ENCODE data around the gene PEX16.

The PEX16 gene

DNA sequence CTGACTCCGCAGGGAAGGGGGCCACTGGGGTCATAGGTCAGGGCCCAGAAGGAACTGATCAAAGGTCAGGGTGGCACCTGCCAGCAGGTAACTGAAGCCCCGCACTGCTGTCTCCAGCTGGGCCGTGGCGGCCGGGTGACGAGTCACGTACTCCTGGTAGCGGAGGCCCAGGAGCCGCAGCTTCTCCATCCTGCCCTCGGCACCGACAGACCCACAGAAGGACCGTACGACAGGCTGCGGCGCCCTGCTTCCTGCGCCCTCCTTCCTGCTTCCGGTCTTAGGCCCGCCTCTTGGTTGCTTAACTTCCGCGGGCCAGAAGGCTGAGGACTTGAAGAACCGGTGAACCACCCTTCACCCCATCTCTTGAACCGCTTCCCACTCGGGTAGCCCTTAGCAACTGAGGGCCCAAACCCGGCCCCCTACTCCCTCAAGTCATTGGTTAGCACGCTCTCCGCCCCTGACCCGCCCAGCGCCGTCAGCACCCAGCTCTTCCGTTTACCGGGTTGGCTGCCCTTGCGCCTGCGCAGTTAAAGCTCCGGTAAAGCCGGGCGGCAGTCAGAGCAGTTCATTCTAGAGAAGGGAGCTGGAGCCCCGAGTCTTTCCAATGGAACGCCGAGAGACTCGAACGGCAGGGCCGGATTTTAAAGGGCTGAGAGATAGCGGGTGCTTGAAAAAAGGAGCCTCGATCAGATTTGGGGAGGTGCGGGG is at the start of gene PEX16:
PEX16 (minus strand) TSS at position 255 of the 708 bp plus-strand sequence; CDS start at position 189, 66 bp downstream.
- peak; percentile 68 to 98 (median 95) for DNase-seq

GRCh38 chr11:45964911-45965389 is 47.3 kb upstream of the PEX16 start:
- DNase-seq, result peak in 47 of 58 donors; percentile 3 to 77 (median 39)

DNA sequence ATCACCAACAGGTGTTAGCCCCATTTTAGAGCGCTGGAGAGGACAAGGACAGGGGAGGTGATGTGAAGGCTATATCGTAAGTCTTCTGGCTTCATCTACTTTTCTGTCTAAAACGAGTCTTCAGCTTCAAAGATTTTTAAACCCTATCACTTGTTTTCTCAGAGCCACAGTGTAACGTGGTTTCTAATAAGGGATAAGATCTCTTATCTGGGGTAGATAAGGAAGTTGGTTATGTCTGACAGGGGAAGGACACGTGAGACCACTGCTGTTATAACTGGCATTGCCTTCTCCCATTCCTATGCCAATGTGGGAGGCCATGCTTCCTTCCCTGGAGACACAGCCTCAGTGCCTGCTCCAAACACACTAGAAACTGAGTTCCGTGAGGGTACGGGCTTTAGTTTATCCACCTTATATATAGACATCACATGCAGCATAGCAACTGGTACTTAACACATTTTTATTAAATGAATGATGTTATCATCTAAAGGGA is 44.1 kb upstream of the PEX16 start:
- no peak for DNase-seq

- no peak for DNase-seq
Observed at GRCh38 chr11:45960387-45961095, 42.9 kb upstream of the PEX16 start.

DNA sequence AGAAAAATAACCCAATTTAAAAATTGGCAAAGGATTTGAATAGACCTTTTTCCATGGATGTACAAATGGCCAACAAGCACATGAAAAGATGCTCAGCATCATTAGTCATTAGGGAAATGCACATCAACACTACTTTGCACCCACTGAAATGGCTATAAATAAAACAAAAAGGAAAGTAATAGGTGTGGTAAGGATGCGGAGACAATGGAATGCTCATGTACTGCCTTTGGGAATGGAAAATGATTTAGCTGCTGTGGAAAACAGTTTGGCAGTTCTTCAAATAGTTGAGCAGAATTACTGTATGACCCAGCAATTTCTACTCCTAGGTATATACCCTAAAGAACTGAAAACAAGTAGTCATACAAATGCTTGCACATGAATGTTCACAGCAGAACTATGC is 42.2 kb upstream of the PEX16 start:
- DNase-seq, result no peak

DNA sequence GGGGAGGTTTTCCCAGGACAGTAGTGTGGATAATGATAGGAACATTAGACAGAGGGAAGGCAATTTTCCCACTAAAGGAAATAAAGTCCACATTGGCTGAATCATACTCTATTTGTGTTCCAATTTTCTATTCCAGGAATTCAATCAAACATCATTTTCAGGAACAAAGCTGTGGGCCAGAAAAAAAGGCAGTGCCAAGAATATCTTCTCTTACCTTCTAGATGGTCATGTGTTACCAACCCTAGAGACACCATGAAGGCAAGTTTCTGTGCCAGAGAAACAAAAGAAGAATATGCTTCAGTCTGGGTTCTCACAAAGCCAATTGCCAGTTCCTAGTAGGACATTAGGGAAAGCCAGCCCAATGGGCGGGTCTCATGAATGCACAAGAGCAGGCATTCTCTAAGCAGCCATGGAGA is 32.3 kb upstream of the PEX16 start:
- peak in 4 of 58 donors; percentile 9 to 53 (median 16) for DNase-seq

DNA sequence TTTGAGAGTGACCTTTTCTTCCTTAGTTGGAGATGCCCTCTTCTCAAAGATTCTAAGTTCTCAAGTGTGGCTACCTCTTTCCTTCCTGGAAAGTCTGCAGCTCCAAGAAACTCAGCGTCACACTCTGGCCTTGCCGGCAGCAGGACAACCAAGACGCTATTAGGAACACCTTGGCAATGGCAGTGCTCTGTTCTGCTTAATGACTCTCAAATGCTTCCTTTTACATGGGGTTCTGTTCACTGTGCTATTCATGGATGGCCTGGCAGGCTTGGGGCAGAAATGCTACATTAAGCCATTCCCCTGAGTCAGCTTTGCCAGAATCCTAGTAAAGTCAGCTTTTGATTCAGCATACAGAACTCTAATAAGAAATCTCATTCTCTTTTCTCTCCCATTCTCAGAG is 30.7 kb upstream of the PEX16 start:
- peak in 26 of 58 donors; percentile 8 to 74 (median 44) for DNase-seq

DNA sequence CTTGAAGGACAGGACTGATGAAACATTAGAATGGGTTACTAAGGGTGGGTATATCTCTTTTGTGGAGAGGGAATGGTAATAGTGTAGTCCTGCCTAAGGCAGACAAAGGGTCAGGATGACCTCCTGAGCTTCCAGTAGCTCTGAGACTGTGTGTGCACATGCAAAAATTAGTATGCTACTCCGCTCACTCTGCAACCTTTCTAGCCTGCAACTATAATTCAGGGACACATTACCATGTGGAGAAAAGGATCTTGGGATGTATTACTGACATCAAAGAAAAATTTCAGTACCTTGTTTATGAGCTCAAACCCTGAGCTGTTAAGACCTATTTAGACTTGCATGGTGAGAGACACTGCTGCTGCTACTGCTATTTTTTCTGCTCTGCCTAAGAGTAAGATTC is 30.2 kb upstream of the PEX16 start:
- DNase-seq, result no peak

DNA sequence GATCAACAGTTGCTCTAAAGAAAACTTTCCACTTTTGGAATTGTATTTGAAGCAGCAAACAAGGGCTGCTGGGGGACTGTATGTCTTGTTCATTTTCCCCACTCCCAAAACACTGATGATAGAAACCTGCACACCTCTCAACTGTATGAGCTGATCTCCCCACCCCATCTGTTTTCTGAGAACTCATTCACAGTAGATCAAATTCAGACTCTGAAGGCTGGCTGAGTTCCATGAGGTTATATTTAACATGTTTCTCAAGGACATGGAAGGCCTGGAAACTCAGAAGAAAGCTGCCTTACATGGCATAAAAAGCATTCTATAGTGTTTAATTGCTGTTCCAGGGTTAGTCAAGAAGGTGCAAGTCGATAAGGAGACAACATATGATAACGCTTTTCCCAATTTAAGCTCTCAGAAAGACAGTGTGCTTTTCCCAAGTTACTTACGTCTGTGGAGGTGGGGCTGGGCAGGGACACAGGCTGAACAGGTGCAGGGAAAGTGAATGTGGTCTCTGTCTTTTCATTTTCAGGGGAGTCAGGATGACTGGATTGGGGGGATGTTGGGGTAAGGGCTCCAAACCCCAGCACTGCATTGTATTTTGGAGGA is 27.8 kb upstream of the PEX16 start:
- no peak for DNase-seq

DNA sequence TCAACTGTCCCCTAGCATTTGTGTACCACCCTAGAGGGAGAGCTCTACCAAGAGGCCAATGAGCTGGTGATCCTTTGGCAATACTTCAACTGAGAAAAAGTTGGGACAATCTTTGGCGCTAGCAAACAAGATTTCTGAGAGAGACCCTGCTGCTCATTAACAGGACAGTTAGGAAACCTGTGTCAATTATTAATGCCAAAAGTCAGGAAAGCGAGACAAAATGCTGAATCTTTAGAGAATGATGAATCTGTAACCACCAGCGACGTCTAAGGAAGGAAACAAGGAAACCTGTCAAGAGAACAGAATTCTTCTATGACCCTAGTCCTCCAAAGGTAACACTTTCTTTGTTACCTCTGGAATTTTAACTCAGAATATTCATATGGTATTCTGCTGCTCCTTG is 24.7 kb upstream of the PEX16 start:
- no peak for DNase-seq

GRCh38 chr11:45941285-45941684 is 23.6 kb upstream of the PEX16 start:
- no peak for DNase-seq

DNA sequence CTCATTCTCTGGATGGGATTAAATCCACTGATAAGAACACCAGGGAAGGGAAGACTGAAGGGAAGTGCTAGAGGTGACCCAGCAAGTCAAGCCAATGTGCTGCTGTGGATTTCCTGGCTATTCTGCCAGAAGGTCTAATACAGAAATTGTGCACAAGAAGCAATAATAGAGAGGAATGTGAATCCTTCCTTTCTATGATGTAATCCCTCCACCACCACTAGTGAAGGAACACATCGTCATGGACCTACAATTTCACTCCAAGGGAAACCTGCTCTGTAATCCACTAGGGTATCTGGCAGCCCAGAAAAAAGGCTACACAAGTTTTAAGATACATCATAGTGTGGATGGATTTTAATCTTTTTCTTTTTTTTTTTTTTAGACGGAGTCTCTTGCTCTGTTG is 22.2 kb upstream of the PEX16 start:
- no peak for DNase-seq

GRCh38 chr11:45937916-45938315 is 20.2 kb upstream of the PEX16 start:
- DNase-seq, result no peak

- DNase-seq, result no peak
Observed at GRCh38 chr11:45936511-45937054, 18.9 kb upstream of the PEX16 start.

GRCh38 chr11:45935349-45936064 is 17.8 kb upstream of the PEX16 start:
- no peak for DNase-seq

DNA sequence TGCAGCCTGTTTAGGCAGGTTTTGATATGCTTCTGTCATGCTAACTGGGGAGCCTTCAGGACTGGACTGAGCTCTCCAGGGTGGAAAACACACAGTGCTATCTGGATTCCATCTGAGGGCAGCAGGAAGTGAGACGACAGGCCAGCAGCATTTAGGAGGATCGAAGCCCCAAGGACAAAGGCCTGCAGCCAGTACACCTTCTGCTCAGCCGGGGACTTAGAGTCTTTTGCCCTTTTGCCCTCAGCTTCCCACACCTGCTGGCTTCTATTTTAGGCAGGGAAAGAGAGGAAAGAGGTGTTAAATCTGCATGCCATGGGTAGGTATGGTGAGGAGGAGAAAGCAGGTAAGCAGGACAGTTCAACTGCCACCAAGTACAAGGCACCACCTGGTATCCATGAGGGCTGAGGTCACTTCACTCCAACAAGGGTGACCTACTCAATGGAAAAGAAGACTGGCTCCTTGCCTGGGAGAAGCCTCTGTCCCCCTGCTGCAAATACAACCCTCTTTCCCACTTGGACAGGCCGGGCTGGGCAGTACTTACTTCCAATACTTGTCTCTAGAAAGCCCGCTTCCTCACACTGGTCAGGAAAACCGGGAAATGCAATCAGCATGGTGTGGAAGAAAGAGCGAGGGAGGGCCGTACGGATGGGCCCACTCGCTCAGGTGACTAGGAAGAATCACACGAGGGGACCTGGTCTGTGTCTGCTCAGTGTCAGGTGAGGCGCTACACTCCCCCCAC is 17.1 kb upstream of the PEX16 start:
- DNase-seq, result no peak

GRCh38 chr11:45933846-45934579 is 16.3 kb upstream of the PEX16 start:
- DNase-seq, result no peak

GRCh38 chr11:45933131-45933831 is 15.6 kb upstream of the PEX16 start:
- DNase-seq, result peak in 5 of 58 donors; percentile 11 to 40 (median 31)

DNA sequence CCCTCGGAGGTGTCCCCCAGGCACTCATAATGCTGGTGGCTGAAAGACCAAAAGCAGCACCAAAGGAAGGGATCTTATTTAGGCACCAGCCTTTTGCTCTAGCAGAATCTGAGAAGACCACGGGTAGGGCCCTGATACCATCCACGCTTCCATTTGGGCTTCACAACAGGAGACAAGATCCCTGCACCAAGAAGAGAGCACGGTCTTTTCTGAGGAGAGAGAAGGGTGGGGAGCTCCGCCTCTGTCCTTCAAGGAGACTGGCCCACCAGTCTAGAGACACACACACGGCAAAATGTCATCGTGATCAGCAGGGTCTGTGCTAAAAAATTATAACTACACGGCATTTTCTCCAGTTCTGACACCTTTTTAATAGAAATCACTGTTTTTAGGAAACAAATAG is 14.5 kb upstream of the PEX16 start:
- no peak for DNase-seq
